ENCODE measurements around the gene DYNLT5.
"Not testable (repeated sequence)": the region's sequence is repeated elsewhere in the genome, so short reads cannot be mapped to it uniquely, and the experiment has no call there.

Gene DYNLT5

GRCh38 chr1:66730462-66730861, 21.8 kb upstream of the DYNLT5 start:
- Histone ChIP-seq H3K9me3 (ENCODE audit: control insufficient read depth, insufficient read depth, low read length) (no peaks in the 10 kb centered on the region), H3K4me3 (ENCODE audit: low read depth, low read length) (no peak overlapping the region), H3K27me3 (ENCODE audit: control insufficient read depth, insufficient read depth, low read length) (no peaks in the 10 kb centered on the region), H3K9ac (ENCODE audit: low read depth, low read length) (no peak overlapping the region), H3K27ac (ENCODE audit: low read depth, low read length) (no peak overlapping the region), H3K4me1 (ENCODE audit: control insufficient read depth, insufficient read depth, low read length) (peaks cover 11% of the 10 kb centered on the region), H3K36me3 (ENCODE audit: control insufficient read depth, insufficient read depth, low read length) (no peaks in the 10 kb centered on the region)

DNA sequence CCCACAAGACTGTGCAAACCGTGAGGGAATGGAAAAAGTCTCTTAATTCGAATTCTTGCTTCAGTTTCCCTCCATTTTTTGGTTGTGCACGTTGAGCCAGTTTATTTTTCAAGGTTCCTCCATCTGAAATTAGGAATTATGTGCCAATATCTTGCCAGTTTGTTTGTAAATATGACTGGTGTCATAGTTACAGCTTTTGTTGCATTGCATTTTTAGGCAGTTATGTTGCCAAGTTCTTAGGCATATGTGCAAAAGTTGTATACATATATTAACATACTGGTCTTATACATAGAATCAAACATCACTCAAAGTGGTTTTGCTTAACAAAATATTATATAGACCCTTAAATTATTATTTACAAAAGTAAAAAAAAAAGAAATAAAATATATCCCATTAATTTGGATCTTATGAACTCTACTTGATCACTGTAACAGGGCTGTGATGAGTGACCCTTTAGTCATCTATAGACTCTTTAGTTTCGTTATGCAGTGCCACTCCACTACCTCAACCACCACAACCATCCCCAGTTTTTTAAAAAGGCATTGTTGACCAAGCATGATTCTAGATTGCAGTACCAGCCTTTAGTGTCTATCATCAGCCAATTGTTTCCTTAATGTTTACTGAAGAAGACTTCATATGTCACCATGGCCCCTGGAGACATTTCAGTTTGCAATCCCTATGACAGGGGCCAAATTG, 20.9 kb upstream of the DYNLT5 start:
- no peak overlapping the region for H3K9ac ChIP-seq (ENCODE audit: low read depth, low read length)
- H3K9me3 ChIP-seq (ENCODE audit: control insufficient read depth, insufficient read depth, low read length): no peaks in the 10 kb centered on the region
- peaks cover 9% of the 10 kb centered on the region for H3K4me1 ChIP-seq (ENCODE audit: control insufficient read depth, insufficient read depth, low read length)
- H3K27ac ChIP-seq (ENCODE audit: low read depth, low read length): no peak overlapping the region
- no peak overlapping the region for H3K4me3 ChIP-seq (ENCODE audit: low read depth, low read length)
- H3K36me3 ChIP-seq (ENCODE audit: control insufficient read depth, insufficient read depth, low read length): no peaks in the 10 kb centered on the region
- H3K27me3 ChIP-seq (ENCODE audit: control insufficient read depth, insufficient read depth, low read length): no peaks in the 10 kb centered on the region

GRCh38 chr1:66732407-66733166, 19.7 kb upstream of the DYNLT5 start:
- Histone ChIP-seq H3K36me3 (ENCODE audit: control insufficient read depth, insufficient read depth, low read length) (no peaks in the 10 kb centered on the region), H3K27ac (ENCODE audit: low read depth, low read length) (no peak overlapping the region), H3K9me3 (ENCODE audit: control insufficient read depth, insufficient read depth, low read length) (no peaks in the 10 kb centered on the region), H3K4me1 (ENCODE audit: control insufficient read depth, insufficient read depth, low read length) (peaks cover 9% of the 10 kb centered on the region), H3K27me3 (ENCODE audit: control insufficient read depth, insufficient read depth, low read length) (no peaks in the 10 kb centered on the region), H3K4me3 (ENCODE audit: low read depth, low read length) (no peak overlapping the region), H3K9ac (ENCODE audit: low read depth, low read length) (no peak overlapping the region)

DNA sequence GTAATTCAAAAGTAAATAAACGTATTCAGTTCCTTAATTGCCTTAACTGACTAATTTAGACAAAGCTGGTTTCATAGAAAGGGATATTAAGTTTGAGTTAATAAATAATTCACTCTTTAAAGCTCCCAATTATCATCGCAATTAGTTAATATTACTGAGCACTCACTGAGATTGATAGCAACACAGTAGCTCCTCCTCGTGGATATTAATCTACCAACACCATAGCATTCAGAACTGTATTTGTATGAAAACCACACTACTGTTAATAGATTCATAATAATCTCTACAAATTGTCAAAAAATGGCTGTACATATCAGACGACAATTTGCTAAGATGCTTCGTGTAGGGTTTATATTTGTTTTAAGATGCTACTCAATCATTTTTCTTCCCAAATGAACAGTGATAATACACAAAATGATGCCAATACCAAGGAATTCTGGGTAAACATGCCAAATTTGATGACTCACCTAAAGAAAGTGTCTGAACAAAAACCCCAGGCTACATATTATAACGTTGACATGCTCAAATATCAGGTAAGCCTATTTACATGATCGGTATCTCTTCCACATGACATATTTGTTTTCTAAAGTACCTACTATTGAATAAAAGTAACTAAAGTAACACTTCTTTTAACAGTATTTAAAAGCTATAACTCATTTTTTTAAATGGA, 18.8 kb upstream of the DYNLT5 start:
- Histone ChIP-seq H3K9me3 (ENCODE audit: control insufficient read depth, insufficient read depth, low read length) (no peaks in the 10 kb centered on the region), H3K36me3 (ENCODE audit: control insufficient read depth, insufficient read depth, low read length) (no peaks in the 10 kb centered on the region), H3K27ac (ENCODE audit: low read depth, low read length) (no peak overlapping the region), H3K27me3 (ENCODE audit: control insufficient read depth, insufficient read depth, low read length) (no peaks in the 10 kb centered on the region), H3K4me1 (ENCODE audit: control insufficient read depth, insufficient read depth, low read length) (peaks cover 9% of the 10 kb centered on the region), H3K4me3 (ENCODE audit: low read depth, low read length) (no peak overlapping the region), H3K9ac (ENCODE audit: low read depth, low read length) (no peak overlapping the region)

DNA sequence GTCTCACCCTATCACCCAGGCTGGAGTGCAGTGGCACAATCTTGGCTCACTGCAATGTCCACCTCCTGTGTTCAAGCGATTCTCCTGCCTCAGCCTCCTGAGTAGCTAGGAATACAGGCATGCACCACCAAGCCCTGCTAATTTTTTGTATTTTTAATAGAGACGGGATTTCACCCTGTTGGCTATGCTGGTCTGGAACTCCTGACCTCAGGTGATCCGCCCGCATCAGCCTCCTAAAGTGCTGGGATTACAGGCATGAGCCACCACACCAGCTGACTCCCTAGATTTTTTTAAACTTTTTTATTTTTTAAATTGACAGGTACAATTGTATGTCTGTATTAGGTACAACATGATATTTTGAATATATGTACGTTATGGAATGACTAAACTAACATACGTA, 17.7 kb upstream of the DYNLT5 start:
- not testable (repeated sequence) for H3K27ac ChIP-seq (ENCODE audit: low read depth, low read length); H3K4me1 ChIP-seq (ENCODE audit: control insufficient read depth, insufficient read depth, low read length); H3K27me3 ChIP-seq (ENCODE audit: control insufficient read depth, insufficient read depth, low read length); H3K9ac ChIP-seq (ENCODE audit: low read depth, low read length); H3K36me3 ChIP-seq (ENCODE audit: control insufficient read depth, insufficient read depth, low read length); H3K9me3 ChIP-seq (ENCODE audit: control insufficient read depth, insufficient read depth, low read length); H3K4me3 ChIP-seq (ENCODE audit: low read depth, low read length)

DNA sequence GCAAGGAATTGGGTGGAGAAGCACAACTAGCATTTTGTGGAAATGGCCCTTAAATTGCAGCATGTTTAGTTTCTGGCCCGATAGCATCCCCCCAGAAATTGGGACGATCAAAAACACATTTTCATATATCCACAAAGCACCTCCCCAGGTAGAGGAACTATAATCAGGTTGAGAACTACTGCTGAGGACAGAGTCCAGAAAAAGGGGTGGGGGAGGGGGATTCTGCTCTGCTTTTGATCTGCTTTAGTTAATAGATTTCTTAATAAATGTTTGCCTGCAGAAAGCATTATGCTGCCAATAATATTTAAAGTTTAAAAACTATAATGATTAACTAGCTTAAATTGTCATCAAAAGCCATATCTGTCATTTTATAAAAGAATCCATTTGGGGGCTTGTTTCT, 14.4 kb upstream of the DYNLT5 start:
- Histone ChIP-seq H3K9me3 (ENCODE audit: control insufficient read depth, insufficient read depth, low read length) (no peaks in the 10 kb centered on the region), H3K27ac (ENCODE audit: low read depth, low read length) (no peak overlapping the region), H3K4me3 (ENCODE audit: low read depth, low read length) (no peak overlapping the region), H3K4me1 (ENCODE audit: control insufficient read depth, insufficient read depth, low read length) (no peaks in the 10 kb centered on the region), H3K36me3 (ENCODE audit: control insufficient read depth, insufficient read depth, low read length) (no peaks in the 10 kb centered on the region), H3K27me3 (ENCODE audit: control insufficient read depth, insufficient read depth, low read length) (no peaks in the 10 kb centered on the region), H3K9ac (ENCODE audit: low read depth, low read length) (no peak overlapping the region)

GRCh38 chr1:66739401-66740157, 12.7 kb upstream of the DYNLT5 start:
- Histone ChIP-seq H3K9me3 (ENCODE audit: control insufficient read depth, insufficient read depth, low read length) (no peaks in the 10 kb centered on the region), H3K27ac (ENCODE audit: low read depth, low read length) (no peak overlapping the region), H3K4me1 (ENCODE audit: control insufficient read depth, insufficient read depth, low read length) (no peaks in the 10 kb centered on the region), H3K4me3 (ENCODE audit: low read depth, low read length) (no peak overlapping the region), H3K27me3 (ENCODE audit: control insufficient read depth, insufficient read depth, low read length) (no peaks in the 10 kb centered on the region), H3K9ac (ENCODE audit: low read depth, low read length) (no peak overlapping the region), H3K36me3 (ENCODE audit: control insufficient read depth, insufficient read depth, low read length) (no peaks in the 10 kb centered on the region)

GRCh38 chr1:66745451-66745850, 6.8 kb upstream of the DYNLT5 start:
- Histone ChIP-seq H3K27ac (ENCODE audit: low read depth, low read length) (no peak overlapping the region), H3K4me3 (ENCODE audit: low read depth, low read length) (no peak overlapping the region), H3K9ac (ENCODE audit: low read depth, low read length) (no peak overlapping the region), H3K36me3 (ENCODE audit: control insufficient read depth, insufficient read depth, low read length) (no peaks in the 10 kb centered on the region), H3K27me3 (ENCODE audit: control insufficient read depth, insufficient read depth, low read length) (no peaks in the 10 kb centered on the region), H3K4me1 (ENCODE audit: control insufficient read depth, insufficient read depth, low read length) (no peaks in the 10 kb centered on the region), H3K9me3 (ENCODE audit: control insufficient read depth, insufficient read depth, low read length) (no peaks in the 10 kb centered on the region)

- Histone ChIP-seq H3K4me3 (ENCODE audit: low read depth, low read length) (no peak overlapping the region), H3K4me1 (ENCODE audit: control insufficient read depth, insufficient read depth, low read length) (no peaks in the 10 kb centered on the region), H3K27me3 (ENCODE audit: control insufficient read depth, insufficient read depth, low read length) (peaks cover 14% of the 10 kb centered on the region), H3K27ac (ENCODE audit: low read depth, low read length) (no peak overlapping the region), H3K9me3 (ENCODE audit: control insufficient read depth, insufficient read depth, low read length) (no peaks in the 10 kb centered on the region), H3K9ac (ENCODE audit: low read depth, low read length) (no peak overlapping the region), H3K36me3 (ENCODE audit: control insufficient read depth, insufficient read depth, low read length) (no peaks in the 10 kb centered on the region)
Measured at GRCh38 chr1:66747501-66747900, 4.8 kb upstream of the DYNLT5 start.

DNA sequence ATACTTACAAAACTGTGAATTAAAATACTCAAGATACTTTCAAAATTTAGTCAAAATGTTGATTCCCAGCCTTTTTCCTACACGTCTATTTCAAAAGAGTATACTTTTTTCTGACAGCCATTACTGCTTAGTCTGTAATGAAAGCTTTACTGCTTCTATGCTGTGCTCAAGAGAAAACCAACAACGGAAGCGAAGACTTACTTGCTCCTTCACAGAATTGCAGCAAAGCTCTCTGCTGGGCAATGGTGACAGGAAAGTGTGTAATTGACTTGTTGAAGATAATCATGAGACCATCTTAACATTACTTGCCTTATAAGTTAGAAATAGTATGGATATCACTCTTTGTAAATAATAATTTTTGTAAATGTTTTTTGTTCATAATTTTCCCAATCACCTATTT, 1.7 kb upstream of the DYNLT5 start:
- H3K27me3 ChIP-seq (ENCODE audit: control insufficient read depth, insufficient read depth, low read length): peaks cover 21% of the 10 kb centered on the region
- H3K4me3 ChIP-seq (ENCODE audit: low read depth, low read length): no peak overlapping the region
- no peaks in the 10 kb centered on the region for H3K36me3 ChIP-seq (ENCODE audit: control insufficient read depth, insufficient read depth, low read length)
- H3K9me3 ChIP-seq (ENCODE audit: control insufficient read depth, insufficient read depth, low read length): no peaks in the 10 kb centered on the region
- H3K9ac ChIP-seq (ENCODE audit: low read depth, low read length): no peak overlapping the region
- peaks cover 3% of the 10 kb centered on the region; the same call in 1 of the 2 replicates for H3K4me1 ChIP-seq (ENCODE audit: control insufficient read depth, insufficient read depth, low read length)
- H3K27ac ChIP-seq (ENCODE audit: low read depth, low read length): no peak overlapping the region
